ENCODE data around the gene ATP6V1G1. TPM values are rescaled to one million over a fixed set of nuclear protein-coding genes. Genes with fewer than 3 reads are reported as not detected.

The ATP6V1G1 gene
- total RNA-seq, 1 donor from 2014 or later = 188 TPM

- no peaks in the 10 kb centered on the region for H3K27me3 Mint-ChIP-seq (ENCODE audit: low read depth, unreplicated experiment)
These were observed 18.5 kb downstream of the ATP6V1G1 start for GRCh38 chr9:114606068-114606467.

GRCh38 chr9:114606597-114607207 lies 19.1 kb downstream of the ATP6V1G1 start:
- peak overlapping the region; percentile 37 for H3K4me3 Mint-ChIP-seq (ENCODE audit: unreplicated experiment)
- DNase-seq (ENCODE audit: low read depth) (peak; percentile 79), FAIRE-seq (no peak)
- no peaks in the 10 kb centered on the region for H4K20me1 ChIP-seq (ENCODE audit: insufficient read depth, low read length)
- no peak overlapping the region for H3K9ac ChIP-seq (ENCODE audit: low read length)
- H3K27ac Mint-ChIP-seq (ENCODE audit: unreplicated experiment) = peak overlapping the region; percentile 11
- H3K27ac ChIP-seq (ENCODE audit: low read depth, low read length) = no peak overlapping the region
- no peaks in the 10 kb centered on the region for H3K27me3 Mint-ChIP-seq (ENCODE audit: low read depth, unreplicated experiment)
- no peak overlapping the region for H3K4me3 ChIP-seq (ENCODE audit: insufficient read depth, low read depth, low read length)
- H3K9me3 ChIP-seq (ENCODE audit: insufficient read depth, low read depth, low read length) = peaks cover 4% of the 10 kb centered on the region
- H3K4me1 Mint-ChIP-seq (ENCODE audit: low read depth, unreplicated experiment) = peaks cover 27% of the 10 kb centered on the region
- no peak overlapping the region for H2AFZ ChIP-seq (ENCODE audit: low read depth, low read length)
- H3K36me3 Mint-ChIP-seq (ENCODE audit: low read depth, unreplicated experiment) = peaks cover 3% of the 10 kb centered on the region
- peaks cover 7% of the 10 kb centered on the region for H3K36me3 ChIP-seq (ENCODE audit: insufficient read depth, low read length)
- H3K79me2 ChIP-seq (ENCODE audit: insufficient read depth, low read length) = no peaks in the 10 kb centered on the region
- H3K4me2 ChIP-seq (ENCODE audit: low read length) = no peak overlapping the region
- H3K27me3 ChIP-seq (ENCODE audit: insufficient read depth, low read length) = no peaks in the 10 kb centered on the region
- no peak for TF ChIP-seq EZH2 (IDR thresholded peaks at IDR 0.05; ENCODE audit: insufficient read depth, low read length)
- TF ChIP-seq CTCF (IDR thresholded peaks at IDR 0.05; ENCODE audit: insufficient read depth, low read depth, low read length) = no peak
- H3K9me3 Mint-ChIP-seq (ENCODE audit: unreplicated experiment) = peaks cover 7% of the 10 kb centered on the region
- H3K4me1 ChIP-seq (ENCODE audit: insufficient read depth, low read length) = peaks cover 8% of the 10 kb centered on the region

More at GRCh38 chr9:114606068-114606467, 18.5 kb downstream of the ATP6V1G1 start:
- H3K4me1 ChIP-seq (ENCODE audit: insufficient read depth, low read length) = peaks cover 8% of the 10 kb centered on the region
- Mint-ChIP-seq H3K27ac (ENCODE audit: unreplicated experiment) (peak overlapping the region; percentile 55), H3K36me3 (ENCODE audit: low read depth, unreplicated experiment) (peaks cover 7% of the 10 kb centered on the region), H3K9me3 (ENCODE audit: unreplicated experiment) (peaks cover 10% of the 10 kb centered on the region), H3K4me1 (ENCODE audit: low read depth, unreplicated experiment) (peaks cover 27% of the 10 kb centered on the region), H3K4me3 (ENCODE audit: unreplicated experiment) (peak overlapping the region; percentile 37)
- peaks cover 8% of the 10 kb centered on the region for H3K36me3 ChIP-seq (ENCODE audit: insufficient read depth, low read length)
- no peaks in the 10 kb centered on the region for H4K20me1 ChIP-seq (ENCODE audit: insufficient read depth, low read length)
- TF ChIP-seq EZH2 (IDR thresholded peaks at IDR 0.05; ENCODE audit: insufficient read depth, low read length) (no peak), CTCF (IDR thresholded peaks at IDR 0.05; ENCODE audit: insufficient read depth, low read depth, low read length) (no peak)
- H2AFZ ChIP-seq (ENCODE audit: low read depth, low read length) = no peak overlapping the region
- H3K4me2 ChIP-seq (ENCODE audit: low read length) = no peak overlapping the region
- H3K4me3 ChIP-seq (ENCODE audit: insufficient read depth, low read depth, low read length) = no peak overlapping the region
- H3K9me3 ChIP-seq (ENCODE audit: insufficient read depth, low read depth, low read length) = peaks cover 6% of the 10 kb centered on the region
- H3K27ac ChIP-seq (ENCODE audit: low read depth, low read length) = no peak overlapping the region
- H3K9ac ChIP-seq (ENCODE audit: low read length) = no peak overlapping the region
- FAIRE-seq (no peak), DNase-seq (ENCODE audit: low read depth) (no peak)
- no peaks in the 10 kb centered on the region for H3K79me2 ChIP-seq (ENCODE audit: insufficient read depth, low read length)
- no peaks in the 10 kb centered on the region for H3K27me3 ChIP-seq (ENCODE audit: insufficient read depth, low read length)

Data from astrocyte (in vitro differentiated cells and primary cell).